PFSK-1 (cell line): ENCODE results near the gene STX17.

Experiments used
- FOXP2 ChIP-seq: optimal IDR thresholded peaks from 2 replicates; pipeline ENCODE3; 2011; ENCODE audit warnings: borderline replicate concordance, control low read depth, inconsistent platforms; ENCODE audit not compliant: insufficient read depth; ENCODE audit errors: extremely low read length, extremely low read depth
- POLR2AphosphoS5 ChIP-seq: IDR thresholded peaks from 2 replicates; pipeline ENCODE4 v1.6.1; 2012; ENCODE audit warnings: low read depth, mild to moderate bottlenecking, control low read depth, low read length, moderate library complexity
- SIN3A ChIP-seq: IDR thresholded peaks from 2 replicates; pipeline ENCODE4 v1.6.1; 2012; ENCODE audit warnings: mild to moderate bottlenecking, low read length, moderate library complexity, borderline replicate concordance; ENCODE audit not compliant: insufficient read depth
- TAF1 ChIP-seq: IDR thresholded peaks from 2 replicates; pipeline ENCODE4 v1.6.1; 2012; ENCODE audit warnings: low read length, control low read depth, borderline replicate concordance; ENCODE audit not compliant: insufficient read depth
- TF ChIP-seq, protein P1 (sequence below), 2 experiments: IDR thresholded peaks; 2 replicates each; pipeline versions ENCODE4 v1.6.1 to v1.8.0; 2011 to 2012; ENCODE audit warnings: low read depth in 2 of 2, low read length in 2 of 2, control low read depth in 1 of 2, inconsistent platforms in 1 of 2, mild to moderate bottlenecking in 1 of 2, moderate library complexity in 1 of 2; ENCODE audit not compliant: insufficient read depth in 1 of 2

Gene STX17

DNA sequence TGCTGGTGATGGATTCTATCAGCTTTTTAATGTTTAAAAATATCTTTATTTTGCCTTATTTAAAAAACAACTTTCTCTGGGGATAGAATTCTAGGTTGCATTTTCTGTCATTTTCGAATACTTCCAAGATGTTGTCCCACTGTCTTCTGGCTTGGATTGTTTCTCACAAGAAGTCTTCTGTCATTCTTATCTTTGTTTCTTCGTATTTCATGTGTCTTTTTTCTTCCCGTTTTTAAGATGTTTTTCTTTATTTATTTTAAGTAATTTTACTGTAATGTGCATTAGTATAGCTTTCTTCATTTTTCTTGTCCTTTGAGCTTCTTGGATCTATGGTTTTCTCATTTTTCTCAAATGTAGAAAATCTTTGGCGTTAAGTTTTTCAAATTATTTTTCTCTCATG is 19.1 kb downstream of the STX17 start:
- TF ChIP-seq, protein P1, sequence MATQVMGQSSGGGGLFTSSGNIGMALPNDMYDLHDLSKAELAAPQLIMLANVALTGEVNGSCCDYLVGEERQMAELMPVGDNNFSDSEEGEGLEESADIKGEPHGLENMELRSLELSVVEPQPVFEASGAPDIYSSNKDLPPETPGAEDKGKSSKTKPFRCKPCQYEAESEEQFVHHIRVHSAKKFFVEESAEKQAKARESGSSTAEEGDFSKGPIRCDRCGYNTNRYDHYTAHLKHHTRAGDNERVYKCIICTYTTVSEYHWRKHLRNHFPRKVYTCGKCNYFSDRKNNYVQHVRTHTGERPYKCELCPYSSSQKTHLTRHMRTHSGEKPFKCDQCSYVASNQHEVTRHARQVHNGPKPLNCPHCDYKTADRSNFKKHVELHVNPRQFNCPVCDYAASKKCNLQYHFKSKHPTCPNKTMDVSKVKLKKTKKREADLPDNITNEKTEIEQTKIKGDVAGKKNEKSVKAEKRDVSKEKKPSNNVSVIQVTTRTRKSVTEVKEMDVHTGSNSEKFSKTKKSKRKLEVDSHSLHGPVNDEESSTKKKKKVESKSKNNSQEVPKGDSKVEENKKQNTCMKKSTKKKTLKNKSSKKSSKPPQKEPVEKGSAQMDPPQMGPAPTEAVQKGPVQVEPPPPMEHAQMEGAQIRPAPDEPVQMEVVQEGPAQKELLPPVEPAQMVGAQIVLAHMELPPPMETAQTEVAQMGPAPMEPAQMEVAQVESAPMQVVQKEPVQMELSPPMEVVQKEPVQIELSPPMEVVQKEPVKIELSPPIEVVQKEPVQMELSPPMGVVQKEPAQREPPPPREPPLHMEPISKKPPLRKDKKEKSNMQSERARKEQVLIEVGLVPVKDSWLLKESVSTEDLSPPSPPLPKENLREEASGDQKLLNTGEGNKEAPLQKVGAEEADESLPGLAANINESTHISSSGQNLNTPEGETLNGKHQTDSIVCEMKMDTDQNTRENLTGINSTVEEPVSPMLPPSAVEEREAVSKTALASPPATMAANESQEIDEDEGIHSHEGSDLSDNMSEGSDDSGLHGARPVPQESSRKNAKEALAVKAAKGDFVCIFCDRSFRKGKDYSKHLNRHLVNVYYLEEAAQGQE (IDR thresholded peaks at IDR 0.05; ENCODE audit: insufficient read depth in 1 of 2, low read depth in 2 of 2, low read length in 2 of 2), result no peak
- TF ChIP-seq FOXP2 (no peak), SIN3A (no peak), POLR2AphosphoS5 (no peak), TAF1 (no peak)

DNA sequence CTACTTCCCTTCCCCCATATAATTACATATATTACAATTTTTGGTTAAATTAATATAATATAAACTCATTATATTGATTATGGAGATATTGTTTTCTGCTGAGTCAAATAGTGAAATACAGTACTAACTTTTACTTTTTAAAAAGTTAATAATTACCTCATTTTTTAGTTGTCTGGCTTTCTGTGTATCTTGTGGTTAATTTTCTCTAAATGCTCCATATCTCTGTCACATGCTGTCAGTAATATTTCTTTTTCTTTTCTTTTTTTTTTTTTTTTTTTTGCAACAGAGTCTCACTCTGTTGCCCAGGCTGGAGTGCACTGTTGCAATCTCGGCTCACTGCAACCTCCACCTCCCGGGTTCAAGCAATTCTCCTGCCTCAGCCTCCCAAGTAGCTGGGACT is 23.2 kb downstream of the STX17 start:
- TF ChIP-seq FOXP2, result no peak
- no peak for TF ChIP-seq SIN3A
- TF ChIP-seq, protein P1 (IDR thresholded peaks at IDR 0.05; ENCODE audit: insufficient read depth in 1 of 2, low read depth in 2 of 2, low read length in 2 of 2), result no peak
- no peak for TF ChIP-seq TAF1
- no peak for TF ChIP-seq POLR2AphosphoS5

DNA sequence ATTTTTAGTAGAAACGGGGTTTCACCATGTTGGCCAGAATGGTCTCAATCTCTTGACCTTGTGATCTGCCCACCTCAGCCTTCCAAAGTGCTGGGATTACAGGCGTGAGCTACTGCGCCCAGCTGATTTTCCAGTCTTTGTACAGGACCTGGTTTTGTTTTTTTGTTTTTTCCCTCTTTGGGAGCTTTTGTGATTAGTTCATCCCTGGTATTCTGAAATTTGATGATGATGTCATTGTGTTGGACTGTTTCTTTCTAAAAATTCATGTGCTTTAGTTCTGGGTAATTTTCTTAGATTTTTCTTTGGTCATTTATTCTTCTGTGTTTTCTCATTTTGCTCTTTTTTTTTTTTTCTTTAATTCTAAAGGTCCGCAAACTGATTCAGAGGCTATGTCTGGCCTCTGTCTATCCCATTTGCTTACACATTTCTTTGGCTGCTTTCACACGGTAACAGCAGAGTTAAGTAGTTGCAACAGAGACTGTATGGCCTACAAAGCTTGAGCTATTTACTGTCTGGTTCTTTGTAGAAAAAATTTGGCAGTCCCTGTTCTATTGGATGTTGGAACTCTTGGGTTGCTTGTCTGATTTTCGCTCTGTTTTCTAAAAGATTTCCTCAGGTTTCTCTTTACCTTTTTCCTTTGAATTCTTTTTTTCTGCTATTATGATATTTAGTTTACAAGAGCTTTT is 24.8 kb downstream of the STX17 start:
- TF ChIP-seq POLR2AphosphoS5 (no peak), FOXP2 (no peak), TAF1 (no peak), SIN3A (no peak)
- TF ChIP-seq, protein P1 (IDR thresholded peaks at IDR 0.05; ENCODE audit: insufficient read depth in 1 of 2, low read depth in 2 of 2, low read length in 2 of 2), result no peak

DNA sequence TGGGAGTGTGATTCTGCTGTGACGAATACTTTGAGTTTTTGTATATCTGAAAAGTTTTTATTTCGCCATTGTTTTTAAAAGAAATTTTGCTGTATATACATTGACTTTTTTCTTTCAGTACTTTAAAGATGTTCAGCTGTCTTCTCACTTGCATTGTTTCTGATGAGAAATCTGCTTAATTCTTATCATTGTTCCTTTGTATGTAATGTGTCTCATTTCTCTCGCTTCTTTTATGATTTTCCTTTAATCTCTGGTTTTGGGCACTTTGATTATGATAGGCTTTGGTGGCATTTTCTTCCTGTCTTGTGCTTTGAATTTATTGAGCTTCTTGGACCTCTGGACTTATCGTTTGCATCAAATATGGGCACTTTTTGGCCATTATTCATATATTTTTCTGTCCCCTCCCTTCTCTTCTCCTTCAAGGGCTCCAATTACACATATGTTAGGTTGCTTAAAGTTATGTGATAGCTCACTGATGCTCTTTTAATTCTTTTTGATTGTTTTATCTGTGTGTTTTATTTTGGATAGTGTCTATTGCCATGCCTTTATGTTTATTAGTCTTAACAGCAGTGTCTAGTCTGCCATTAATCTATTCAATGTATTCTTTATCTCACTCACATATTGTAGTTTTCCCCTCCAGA is 30.6 kb downstream of the STX17 start:
- TF ChIP-seq FOXP2 (no peak), TAF1 (no peak), SIN3A (no peak), POLR2AphosphoS5 (no peak)
- TF ChIP-seq, protein P1 (IDR thresholded peaks at IDR 0.05; ENCODE audit: insufficient read depth in 1 of 2, low read depth in 2 of 2, low read length in 2 of 2), result no peak
